ENCODE data around the gene CLCA2.

GRCh38 chr1:86491171-86491950, 67.4 kb downstream of the CLCA2 start:
- TF ChIP-seq REST (IDR thresholded peaks at IDR 0.05; ENCODE audit: insufficient read depth in 1 of 2, low read depth in 2 of 2, low read length in 2 of 2) (no peak), TAF1 (IDR thresholded peaks at IDR 0.05; ENCODE audit: borderline replicate concordance, insufficient read depth, low read length) (no peak), SIN3A (IDR thresholded peaks at IDR 0.05; ENCODE audit: borderline replicate concordance, insufficient read depth, low read length) (no peak), POLR2AphosphoS5 (IDR thresholded peaks at IDR 0.05; ENCODE audit: low read depth, low read length) (no peak)

Data from PFSK-1 (cell line).